A549 (cell line): Measurements from ENCODE around the gene ZP2. TPM values are rescaled to one million over a fixed set of nuclear protein-coding genes. Genes with fewer than 3 reads are reported as not detected.

Experiments used
- ATAC-seq, 2 experiments: fragments of 200-7000 bp in 1 of 2; fragments of >200 bp in 1 of 2; cut with Nextera tagmentation in 1 of 2; cut with Tn5 transposase in 1 of 2; 3 replicates each; pipeline versions ENCODE4 v1.8.0 to v1.9.1; 2018 to 2020; ENCODE audit warnings: mild to moderate bottlenecking in 1 of 2, moderate library complexity in 1 of 2
- CTCF ChIA-PET: fragments of 300-600 bp; sonication (Branson Sonifier 250); formaldehyde crosslinking; extraction: SDS; loops from one replicate; lab custom pipeline; 2021; ENCODE audit warnings: antibody characterized with exemption, inconsistent platforms; lab: Yijun Ruan, JAX
- POLR2A ChIA-PET: fragments of 350-600 bp; formaldehyde crosslinking; extraction: SDS; loops from one replicate; lab custom pipeline; 2021; ENCODE audit warnings: antibody characterized with exemption, inconsistent platforms; lab: Yijun Ruan, JAX
- DNase-seq, 2 experiments: peaks; one replicate each; pipeline versions ENCODE4 v3.0.0 to v3.0.0-alpha.2; 2011 to 2016; ENCODE audit warnings: low read depth in 1 of 2, low spot score in 1 of 2
- FAIRE-seq: peaks from 2 replicates; lab custom pipeline; 2011; peaks lifted over from hg19 to GRCh38; lab: Jason Lieb, UNC
- H3K27ac ChIP-seq, 2 experiments: fragments of >200 bp; sonication (Bioruptor Twin); formaldehyde crosslinking; 3 replicates each; pipeline ENCODE4 v1.5.1; 2016 to 2017
- H3K4me1 ChIP-seq: fragments of >200 bp; sonication (Bioruptor Twin); formaldehyde crosslinking; 3 replicates; pipeline ENCODE4 v1.6.1; 2016
- H3K4me2 ChIP-seq: fragments of >200 bp; sonication (Bioruptor Twin); formaldehyde crosslinking; 3 replicates; pipeline ENCODE4 v1.6.1; 2016
- H3K4me3 ChIP-seq: fragments of >200 bp; sonication (Bioruptor Twin); formaldehyde crosslinking; 3 replicates; pipeline ENCODE4 v1.5.1; 2016
- H3K9me3 ChIP-seq: fragments of >200 bp; sonication (Bioruptor Twin); formaldehyde crosslinking; 3 replicates; pipeline ENCODE4 v1.6.1; 2016
- BHLHE40 ChIP-seq: IDR thresholded peaks from 2 replicates; pipeline ENCODE4 v1.6.1; 2012; ENCODE audit warnings: low read depth, low read length, inconsistent platforms
- CEBPB ChIP-seq, 2 experiments: fragments of >200 bp in 1 of 2; sonication (Bioruptor Twin) in 1 of 2; formaldehyde crosslinking in 1 of 2; IDR thresholded peaks; 2 replicates each; pipeline ENCODE4 v1.6.1; 2012 to 2016
- EHMT2 ChIP-seq: fragments of 200-600 bp; sonication (generic); IDR thresholded peaks from 2 replicates; pipeline ENCODE4 v1.6.1; 2016; ENCODE audit warnings: antibody characterized with exemption, low read depth, mild to moderate bottlenecking, moderate library complexity
- EP300 ChIP-seq, 2 experiments: fragments of >200 bp; sonication (Bioruptor Twin); formaldehyde crosslinking; IDR thresholded peaks; 2 replicates in 1 of 2; 3 replicates in 1 of 2; pipeline ENCODE4 v1.6.1; 2016 to 2017
- FOSL2 ChIP-seq, 2 experiments: fragments of 450-650 bp in 1 of 2; fragments of >200 bp in 1 of 2; sonication (Bioruptor Twin) in 1 of 2; formaldehyde crosslinking; IDR thresholded peaks; 2 replicates each; pipeline versions ENCODE4 v1.5.0 to v1.6.1; 2016 to 2020; ENCODE audit warnings: mild to moderate bottlenecking in 1 of 2, moderate library complexity in 1 of 2
- HOXB5 ChIP-seq: fragments of 250-450 bp; sonication (Bioruptor Pico); IDR thresholded peaks from 2 replicates; pipeline ENCODE4 v1.5.0; 2020; ENCODE audit warnings: mild to moderate bottlenecking, moderate library complexity
- MAFK ChIP-seq: fragments of 450-650 bp; IDR thresholded peaks from 2 replicates; pipeline ENCODE4 v1.6.1; 2014; ENCODE audit not compliant: partially characterized antibody
- POLR2AphosphoS2 ChIP-seq: conservative IDR thresholded peaks from 2 replicates; pipeline ENCODE4 v1.6.1; 2012; ENCODE audit warnings: low read length, improper control_type of control experiment, inconsistent platforms
- RFX5 ChIP-seq: fragments of 450-650 bp; IDR thresholded peaks from 2 replicates; pipeline ENCODE4 v1.7.1; 2014; ENCODE audit warnings: antibody characterized with exemption, mild to moderate bottlenecking, moderate library complexity
- TP53 ChIP-seq: fragments of 250-450 bp; sonication (Bioruptor Pico); IDR thresholded peaks from 2 replicates; pipeline ENCODE4 v1.5.0; 2021; ENCODE audit warnings: mild to moderate bottlenecking, moderate library complexity
- USF2 ChIP-seq: fragments of 450-650 bp; IDR thresholded peaks from 2 replicates; pipeline ENCODE4 v1.6.1; 2014; ENCODE audit warnings: antibody characterized with exemption
- WGBS: methylation state at CpG from one replicate; pipeline ENCODE4 v1.1.6; 2017; ENCODE audit errors: missing lambda C conversion rate; 5-methylcytosine and 5-hydroxymethylcytosine counted together
- polyA plus RNA-seq, 4 experiments: library from polyadenylated mRNA; depleted of rRNA in 3 of 4; stranded (reverse); fragments of >200 nt; fragmentation: RNase III in 1 of 4; extraction: RNeasy Plus Mini Kit Qiagen cat#74134 plus additional on column Dnase treatment in 1 of 4; gene quantifications; 2 replicates in 3 of 4; 3 replicates in 1 of 4; pipeline ENCODE4 v1.2.3, GENCODE V29; 2011 to 2017
- TF ChIP-seq, protein P1 (sequence below): fragments of 200-600 bp; sonication (generic); IDR thresholded peaks from 2 replicates; pipeline ENCODE4 v1.6.1; 2016; ENCODE audit warnings: antibody characterized with exemption, mild to moderate bottlenecking, moderate library complexity

ZP2 gene
- polyA plus RNA-seq, 2 of the 4 experiments (the other 2 are of a cell fraction) = not detected

DNA sequence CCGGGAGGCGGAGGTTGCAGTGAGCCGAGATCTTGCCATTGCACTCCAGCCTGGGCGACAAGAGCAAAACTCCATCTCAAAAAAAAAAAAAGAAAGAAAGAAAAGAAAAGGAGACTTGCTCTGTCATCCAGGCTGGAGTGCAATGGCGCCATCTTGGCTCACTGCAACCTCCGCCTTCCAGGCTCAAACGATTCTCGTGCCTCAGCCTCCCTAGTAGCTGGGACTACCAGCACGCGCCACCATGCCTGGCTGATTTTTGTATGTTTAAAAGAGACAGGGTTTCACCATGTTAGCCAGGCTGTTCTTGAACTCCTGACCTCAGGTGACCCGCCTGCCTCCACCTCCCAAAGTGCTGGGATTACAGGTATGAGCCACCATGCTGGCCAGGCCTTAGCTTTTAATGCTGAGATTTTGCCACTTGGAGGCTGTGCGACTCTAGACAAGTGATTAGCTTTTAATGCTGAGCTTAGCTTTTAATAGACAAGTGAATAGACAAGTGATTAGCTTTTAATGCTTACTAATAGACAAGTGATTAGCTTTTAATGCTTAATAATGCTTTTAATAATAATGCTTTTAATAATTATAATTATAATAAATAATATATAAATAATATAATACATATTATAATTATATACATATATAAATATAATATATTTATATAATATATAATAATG is 43.3 kb downstream of the ZP2 start:
- H3K27ac ChIP-seq = peak overlapping the region in 1 of 2 experiments; percentile 34; a peak in 1 of 6 replicates
- TF ChIP-seq MAFK (peak; percentile 32), TP53 (CRISPR knock-in tag) (no peak), CEBPB (IDR thresholded peaks at IDR 0.05) (no peak)
- H3K4me1 ChIP-seq = peaks cover 17% of the 10 kb centered on the region; the same call in 2 of the 3 replicates
- FAIRE-seq = no peak
- no peak for DNase-seq
- H3K4me2 ChIP-seq = no peak overlapping the region; the same call in 2 of the 3 replicates
- H3K9me3 ChIP-seq = no peaks in the 10 kb centered on the region
- no peak overlapping the region for H3K4me3 ChIP-seq
- 94% methylated on average over 12 of the region's 12 CpGs for WGBS
- ATAC-seq = no peak
- ChIA-PET POLR2A (interaction anchor here (1.4 kb wide), 1 partner anchor 9 kb away, joined by 5 read pairs; the partner anchor contains the start of gene LDAF1), CTCF (interaction anchor here (1.0 to 3.1 kb wide), 6 partner anchors 11 to 133 kb away, joined by 3 to 17 read pairs (median 4); partner anchors contain the start of gene CRYM)

DNA sequence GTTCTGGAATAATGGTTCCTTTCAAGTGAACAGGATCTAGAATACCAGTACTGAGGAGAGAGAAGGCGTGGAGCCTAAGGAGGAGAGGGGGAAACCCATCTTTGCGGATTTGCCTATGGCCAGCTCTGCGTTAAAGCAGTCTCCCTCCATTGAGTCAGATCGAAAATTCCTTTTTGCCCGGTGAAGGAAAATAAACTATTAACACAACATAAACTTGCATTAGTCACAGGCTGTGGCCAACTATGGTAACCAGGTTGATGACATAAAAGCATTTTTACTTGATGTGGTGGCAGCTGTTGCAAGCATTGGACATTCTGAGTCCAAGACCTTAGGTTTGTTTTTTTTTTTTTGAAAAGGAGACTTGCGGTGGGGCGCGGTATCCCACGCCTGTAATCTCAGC is 44.0 kb downstream of the ZP2 start:
- Histone ChIP-seq H3K4me2 (peak overlapping the region; percentile 14; the same call in 2 of the 3 replicates), H3K4me1 (peaks cover 24% of the 10 kb centered on the region; the same call in 2 of the 3 replicates), H3K27ac (peak overlapping the region in 1 of 2 experiments; percentile 30; a peak in 1 of 6 replicates)
- 61% methylated on average over 9 of the region's 9 CpGs for WGBS
- no peak for TF ChIP-seq FOSL2 (IDR thresholded peaks at IDR 0.05)
- TF ChIP-seq FOSL2 (CRISPR knock-in tag; IDR thresholded peaks at IDR 0.05) = 0 out of 2 replicates have a peak, but pooled peaks have one; percentile 10
- TF ChIP-seq TP53 (CRISPR knock-in tag) = no peak
- TF ChIP-seq CEBPB (IDR thresholded peaks at IDR 0.05) = 0 out of 4 replicates have a peak, but pooled peaks of 1 of the 2 experiments have one; percentile 4
- no peak for TF ChIP-seq USF2
- TF ChIP-seq, all 56 proteins: peak for 2
- ChIA-PET CTCF (interaction anchor here (1.1 to 3.1 kb wide), 4 partner anchors 11 to 133 kb away, joined by 4 to 17 read pairs (median 12); no protein-coding TSS in a partner anchor), POLR2A (interaction anchor here (0.6 to 1.4 kb wide), 2 partner anchors 9 to 85 kb away, joined by 4 to 5 read pairs; partner anchors contain the start of gene LDAF1)
- Histone ChIP-seq H3K4me3 (no peak overlapping the region), H3K9me3 (no peaks in the 10 kb centered on the region)
- DNase-seq (peak; percentile 39 to 62), FAIRE-seq (no peak), ATAC-seq (peak; percentile 48 to 80; a peak in 5 of 6 replicates)

DNA sequence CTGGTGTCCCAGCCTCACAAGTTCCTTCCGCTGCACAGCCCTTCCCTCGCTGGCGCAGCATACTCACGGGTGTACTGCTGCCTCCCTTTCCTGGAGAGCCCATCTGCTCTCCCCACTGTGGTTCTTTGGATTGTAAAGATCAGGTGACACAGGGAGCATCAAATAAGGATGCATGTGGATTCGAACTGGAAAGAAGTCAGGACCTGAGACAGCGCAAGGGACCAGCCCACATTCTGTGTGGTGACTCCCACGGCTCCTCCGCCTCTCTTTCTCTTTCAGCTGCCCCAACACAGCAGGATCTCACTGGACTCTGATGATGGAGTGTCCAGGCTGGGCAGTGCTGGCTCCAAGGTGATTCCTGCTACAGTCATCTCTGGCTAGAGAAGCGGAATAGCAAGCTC is 44.8 kb downstream of the ZP2 start:
- Histone ChIP-seq H3K9me3 (no peaks in the 10 kb centered on the region), H3K4me1 (peaks cover 24% of the 10 kb centered on the region; the same call in 2 of the 3 replicates), H3K27ac (no peak overlapping the region; a peak in 1 of 6 replicates), H3K4me2 (no peak overlapping the region), H3K4me3 (no peak overlapping the region)
- 94% methylated on average over 9 of the region's 9 CpGs for WGBS
- ChIA-PET POLR2A (no interaction called here), CTCF (interaction anchor here (1.1 to 3.1 kb wide), 4 partner anchors 10 to 134 kb away, joined by 4 to 17 read pairs (median 12); no protein-coding TSS in a partner anchor)
- no peak for FAIRE-seq
- TF ChIP-seq, protein P1, sequence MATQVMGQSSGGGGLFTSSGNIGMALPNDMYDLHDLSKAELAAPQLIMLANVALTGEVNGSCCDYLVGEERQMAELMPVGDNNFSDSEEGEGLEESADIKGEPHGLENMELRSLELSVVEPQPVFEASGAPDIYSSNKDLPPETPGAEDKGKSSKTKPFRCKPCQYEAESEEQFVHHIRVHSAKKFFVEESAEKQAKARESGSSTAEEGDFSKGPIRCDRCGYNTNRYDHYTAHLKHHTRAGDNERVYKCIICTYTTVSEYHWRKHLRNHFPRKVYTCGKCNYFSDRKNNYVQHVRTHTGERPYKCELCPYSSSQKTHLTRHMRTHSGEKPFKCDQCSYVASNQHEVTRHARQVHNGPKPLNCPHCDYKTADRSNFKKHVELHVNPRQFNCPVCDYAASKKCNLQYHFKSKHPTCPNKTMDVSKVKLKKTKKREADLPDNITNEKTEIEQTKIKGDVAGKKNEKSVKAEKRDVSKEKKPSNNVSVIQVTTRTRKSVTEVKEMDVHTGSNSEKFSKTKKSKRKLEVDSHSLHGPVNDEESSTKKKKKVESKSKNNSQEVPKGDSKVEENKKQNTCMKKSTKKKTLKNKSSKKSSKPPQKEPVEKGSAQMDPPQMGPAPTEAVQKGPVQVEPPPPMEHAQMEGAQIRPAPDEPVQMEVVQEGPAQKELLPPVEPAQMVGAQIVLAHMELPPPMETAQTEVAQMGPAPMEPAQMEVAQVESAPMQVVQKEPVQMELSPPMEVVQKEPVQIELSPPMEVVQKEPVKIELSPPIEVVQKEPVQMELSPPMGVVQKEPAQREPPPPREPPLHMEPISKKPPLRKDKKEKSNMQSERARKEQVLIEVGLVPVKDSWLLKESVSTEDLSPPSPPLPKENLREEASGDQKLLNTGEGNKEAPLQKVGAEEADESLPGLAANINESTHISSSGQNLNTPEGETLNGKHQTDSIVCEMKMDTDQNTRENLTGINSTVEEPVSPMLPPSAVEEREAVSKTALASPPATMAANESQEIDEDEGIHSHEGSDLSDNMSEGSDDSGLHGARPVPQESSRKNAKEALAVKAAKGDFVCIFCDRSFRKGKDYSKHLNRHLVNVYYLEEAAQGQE = peak; percentile 58; the same call in 1 of the 2 replicates
- TF ChIP-seq CEBPB (IDR thresholded peaks at IDR 0.05) (no peak), EHMT2 (0 out of 2 replicates have a peak, but pooled peaks have one; percentile 25)
- ATAC-seq = peak; percentile 34 to 65; a peak in 4 of 6 replicates
- DNase-seq = no peak

- Histone ChIP-seq H3K27ac (no peak overlapping the region), H3K4me3 (no peak overlapping the region), H3K4me2 (no peak overlapping the region), H3K9me3 (no peaks in the 10 kb centered on the region), H3K4me1 (peaks cover 24% of the 10 kb centered on the region; the same call in 2 of the 3 replicates)
- DNase-seq (no peak), ATAC-seq (no peak), FAIRE-seq (no peak)
- ChIA-PET POLR2A (no interaction called here), CTCF (interaction anchor here (0.6 to 2.9 kb wide), 2 partner anchors 136 to 983 kb away, joined by 3 to 13 read pairs; no protein-coding TSS in a partner anchor)
- no peak for TF ChIP-seq RFX5
- no peak for TF ChIP-seq EP300 (IDR thresholded peaks at IDR 0.05)
- no peak for TF ChIP-seq HOXB5 (CRISPR knock-in tag)
- no peak for TF ChIP-seq BHLHE40
- no peak for TF ChIP-seq EHMT2
- no peak for TF ChIP-seq POLR2AphosphoS2
- 95% methylated on average over 7 of the region's 7 CpGs for WGBS
Measured at GRCh38 chr16:21164521-21165168, 46.7 kb downstream of the ZP2 start.
